ENCODE results near the gene NOC4L. TPM values are rescaled to one million over a fixed set of nuclear protein-coding genes. Genes with fewer than 3 reads are reported as not detected.

The NOC4L gene
- total RNA-seq, 4 donors from 2014 or later: 7.5 to 13.4 (median 9.5) TPM

GRCh38 chr12:132180648-132181546, 36.6 kb downstream of the NOC4L start:
- ATAC-seq: no peak

GRCh38 chr12:132181570-132182200, 37.4 kb downstream of the NOC4L start:
- WGBS, 2 donors (ENCODE audit: low coverage in 1 of 2): 70% methylated on average over 2 of the region's 33 CpGs; no CpG with 5 or more reads in 1 of the 2 donors
- H3K27ac ChIP-seq: no peak overlapping the region
- peaks cover 0 to 26% (median 0%) of the 10 kb centered on the region in 3 donors for H3K9me3 ChIP-seq
- no peaks in the 10 kb centered on the region for H3K4me1 ChIP-seq
- ATAC-seq: peak; percentile 23
- H3K27me3 ChIP-seq: peaks cover 44% of the 10 kb centered on the region
- H3K4me3 ChIP-seq: no peak overlapping the region
- H3K36me3 ChIP-seq: no peaks in the 10 kb centered on the region
- TF ChIP-seq CTCF (IDR thresholded peaks at IDR 0.05): no peak
- no peak for TF ChIP-seq EP300 (IDR thresholded peaks at IDR 0.05)
- no peak for TF ChIP-seq POLR2A (IDR thresholded peaks at IDR 0.05)
- TF ChIP-seq POLR2AphosphoS5 (IDR thresholded peaks at IDR 0.05): no peak

More at GRCh38 chr12:132180648-132181546, 36.6 kb downstream of the NOC4L start:
- Histone ChIP-seq H3K27me3 (peaks cover 51% of the 10 kb centered on the region), H3K36me3 (no peaks in the 10 kb centered on the region), H3K9me3 (peaks cover 0 to 18% (median 0%) of the 10 kb centered on the region in 3 donors), H3K4me3 (no peak overlapping the region), H3K27ac (no peak overlapping the region), H3K4me1 (no peaks in the 10 kb centered on the region)
- TF ChIP-seq POLR2AphosphoS5 (IDR thresholded peaks at IDR 0.05) (no peak), EP300 (IDR thresholded peaks at IDR 0.05) (no peak), POLR2A (IDR thresholded peaks at IDR 0.05) (no peak), CTCF (IDR thresholded peaks at IDR 0.05) (no peak)
- WGBS, 2 donors (ENCODE audit: low coverage in 1 of 2): 81 to 87% methylated on average over 11 to 14 of the region's 30 CpGs

GRCh38 chr12:132182206-132182710, 38.0 kb downstream of the NOC4L start:
- Histone ChIP-seq H3K4me1 (no peaks in the 10 kb centered on the region), H3K4me3 (no peak overlapping the region), H3K27me3 (peaks cover 38% of the 10 kb centered on the region), H3K9me3 (peaks cover 0 to 31% (median 0%) of the 10 kb centered on the region in 3 donors), H3K36me3 (no peaks in the 10 kb centered on the region), H3K27ac (no peak overlapping the region)
- no peak for ATAC-seq
- no peak for TF ChIP-seq EP300 (IDR thresholded peaks at IDR 0.05)
- TF ChIP-seq CTCF (IDR thresholded peaks at IDR 0.05): no peak
- no peak for TF ChIP-seq POLR2AphosphoS5 (IDR thresholded peaks at IDR 0.05)
- TF ChIP-seq POLR2A (IDR thresholded peaks at IDR 0.05): no peak
- WGBS, 2 donors (ENCODE audit: low coverage in 1 of 2): 92% methylated on average over 18 of the region's 21 CpGs; no CpG with 5 or more reads in 1 of the 2 donors

- no peak for ATAC-seq
- Histone ChIP-seq H3K27me3 (peaks cover 36% of the 10 kb centered on the region), H3K27ac (no peak overlapping the region), H3K36me3 (no peaks in the 10 kb centered on the region), H3K9me3 (peaks cover 0 to 37% (median 0%) of the 10 kb centered on the region in 3 donors), H3K4me3 (no peak overlapping the region), H3K4me1 (no peaks in the 10 kb centered on the region)
- 73 to 92% methylated on average over 2 to 9 of the region's 10 CpGs for WGBS, 2 donors (ENCODE audit: low coverage in 1 of 2)
- no peak for TF ChIP-seq CTCF (IDR thresholded peaks at IDR 0.05)
- TF ChIP-seq POLR2A (IDR thresholded peaks at IDR 0.05): no peak
- TF ChIP-seq POLR2AphosphoS5 (IDR thresholded peaks at IDR 0.05): no peak
- no peak for TF ChIP-seq EP300 (IDR thresholded peaks at IDR 0.05)
Measured at GRCh38 chr12:132182711-132183365, 38.6 kb downstream of the NOC4L start.
